PC-9 (cell line): ENCODE measurements around the gene FAM219A. TPM values are rescaled to one million over a fixed set of nuclear protein-coding genes. Genes with fewer than 3 reads are reported as not detected.

Experiments used
- BruUV-seq: library from RNA; stranded (reverse); fragments of 400-500 nt; replicated peaks from 2 replicates; lab custom pipeline; 2021; lab: Mats Ljungman, UMichigan
- CTCF ChIA-PET: fragments of 300-600 bp; sonication (Branson Sonifier 250); formaldehyde crosslinking; loops from one replicate; lab custom pipeline; 2022; ENCODE audit warnings: antibody characterized with exemption; lab: Charles Lee
- POLR2A ChIA-PET: fragments of 300-600 bp; sonication (Branson Sonifier 250); formaldehyde crosslinking; loops from one replicate; lab custom pipeline; 2022; ENCODE audit warnings: antibody characterized with exemption; ENCODE audit not compliant: unreplicated experiment; lab: Charles Lee
- DNase-seq, 2 experiments: peaks; one replicate each; pipeline versions ENCODE4 v3.0.0 to v3.0.0-alpha.2; 2015 to 2022; ENCODE audit warnings: mixed read lengths in 1 of 2
- H2AFZ ChIP-seq: fragments of 200-600 bp; sonication (generic); 2 replicates; pipeline ENCODE4 v1.8.1; 2017; ENCODE audit warnings: antibody characterized with exemption
- H3F3A ChIP-seq: fragments of 200-600 bp; sonication (generic); 2 replicates; pipeline ENCODE4 v1.8.1; 2017; ENCODE audit warnings: antibody characterized with exemption, mild to moderate bottlenecking, low read depth; ENCODE audit not compliant: insufficient read depth
- H3K27ac ChIP-seq: fragments of 200-600 bp; sonication (generic); 2 replicates; pipeline ENCODE4 v1.6.1; 2016; ENCODE audit warnings: mixed run types
- H3K27me3 ChIP-seq: fragments of 200-600 bp; sonication (generic); 2 replicates; pipeline ENCODE4 v1.6.1; 2016; ENCODE audit warnings: low read depth, mixed run types; ENCODE audit not compliant: insufficient read depth
- H3K36me3 ChIP-seq: fragments of 200-600 bp; sonication (generic); 2 replicates; pipeline ENCODE4 v1.6.1; 2016; ENCODE audit warnings: low read depth, mixed run types
- H3K4me1 ChIP-seq: fragments of 200-600 bp; sonication (generic); replicated peaks from 2 replicates; pipeline ENCODE4 v1.6.1; 2016; ENCODE audit warnings: mixed run types; ENCODE audit not compliant: insufficient read depth
- H3K4me2 ChIP-seq: fragments of 200-600 bp; sonication (generic); 2 replicates; pipeline ENCODE4 v1.6.1; 2017; ENCODE audit warnings: mixed run types
- H3K4me3 ChIP-seq: fragments of 200-600 bp; sonication (generic); 2 replicates; pipeline ENCODE4 v1.6.1; 2016; ENCODE audit warnings: mixed run types
- H3K79me2 ChIP-seq: fragments of 200-600 bp; sonication (generic); 2 replicates; pipeline ENCODE4 v1.6.1; 2017; ENCODE audit warnings: low read depth, mixed run types
- H3K9me2 ChIP-seq: fragments of 200-600 bp; sonication (generic); 2 replicates; pipeline ENCODE4 v1.8.1; 2017; ENCODE audit warnings: mild to moderate bottlenecking; ENCODE audit not compliant: insufficient read depth
- H3K9me3 ChIP-seq: fragments of 200-600 bp; sonication (generic); 2 replicates; pipeline ENCODE4 v1.8.1; 2016; ENCODE audit warnings: low read depth; ENCODE audit not compliant: insufficient read depth
- H4K20me1 ChIP-seq: fragments of 200-600 bp; sonication (generic); 2 replicates; pipeline ENCODE4 v1.8.1; 2017; ENCODE audit not compliant: insufficient read depth
- EZH2 ChIP-seq: fragments of 200-600 bp; sonication (generic); IDR thresholded peaks from 2 replicates; pipeline ENCODE4 v1.8.0; 2017; ENCODE audit warnings: antibody characterized with exemption, low read depth
- intact Hi-C: fragments of 100-400 bp; cut with micrococcal nuclease; formaldehyde crosslinking; loops from one replicate; pipeline ENCODE4 v1.10.0; 2022; ENCODE audit not compliant: unreplicated experiment
- total RNA-seq: library from RNA; stranded (reverse); gene quantifications from 2 replicates; pipeline ENCODE4 v1.2.3, GENCODE V29; 2021
- TF ChIP-seq, protein P1 (sequence below): fragments of 200-600 bp; sonication (generic); conservative IDR thresholded peaks from 2 replicates; pipeline ENCODE4 v1.6.1; 2017; ENCODE audit warnings: mixed run types, antibody characterized with exemption, mild to moderate bottlenecking, moderate library complexity

FAM219A gene
- total RNA-seq, 1 experiment from 2014 or later: 15.6 TPM

DNA sequence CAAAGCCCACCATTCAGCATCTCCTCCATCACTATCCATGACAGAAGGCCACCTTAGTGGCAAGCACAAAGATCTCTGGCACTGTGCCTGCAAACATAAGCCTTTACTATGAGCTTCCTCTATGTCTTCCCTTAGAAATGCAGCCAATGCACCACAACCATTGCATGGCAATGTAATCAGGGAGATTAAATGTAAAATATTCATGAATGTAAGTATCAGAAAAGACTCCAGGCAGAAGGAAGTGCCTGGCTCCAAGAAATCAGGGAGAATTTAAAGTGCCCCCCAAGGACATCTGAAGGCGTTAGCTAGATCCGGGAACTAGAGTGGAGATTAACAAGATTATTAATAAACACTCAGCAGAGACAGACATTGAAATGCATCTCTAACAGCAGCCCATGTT, 49.2 kb downstream of the FAM219A start:
- Histone ChIP-seq H3K4me2 (no peak overlapping the region), H3K9me2 (no peaks in the 10 kb centered on the region), H3K4me3 (no peak overlapping the region), H3K4me1 (no peaks in the 10 kb centered on the region), H3K27me3 (no peaks in the 10 kb centered on the region), H4K20me1 (peaks cover 5% of the 10 kb centered on the region), H3K27ac (no peak overlapping the region), H3K9me3 (no peaks in the 10 kb centered on the region), H3F3A (no peaks in the 10 kb centered on the region), H3K79me2 (no peaks in the 10 kb centered on the region), H2AFZ (no peak overlapping the region), H3K36me3 (no peaks in the 10 kb centered on the region)
- POLR2A ChIA-PET: no interaction called here
- CTCF ChIA-PET: no interaction called here
- TF ChIP-seq, protein P1, sequence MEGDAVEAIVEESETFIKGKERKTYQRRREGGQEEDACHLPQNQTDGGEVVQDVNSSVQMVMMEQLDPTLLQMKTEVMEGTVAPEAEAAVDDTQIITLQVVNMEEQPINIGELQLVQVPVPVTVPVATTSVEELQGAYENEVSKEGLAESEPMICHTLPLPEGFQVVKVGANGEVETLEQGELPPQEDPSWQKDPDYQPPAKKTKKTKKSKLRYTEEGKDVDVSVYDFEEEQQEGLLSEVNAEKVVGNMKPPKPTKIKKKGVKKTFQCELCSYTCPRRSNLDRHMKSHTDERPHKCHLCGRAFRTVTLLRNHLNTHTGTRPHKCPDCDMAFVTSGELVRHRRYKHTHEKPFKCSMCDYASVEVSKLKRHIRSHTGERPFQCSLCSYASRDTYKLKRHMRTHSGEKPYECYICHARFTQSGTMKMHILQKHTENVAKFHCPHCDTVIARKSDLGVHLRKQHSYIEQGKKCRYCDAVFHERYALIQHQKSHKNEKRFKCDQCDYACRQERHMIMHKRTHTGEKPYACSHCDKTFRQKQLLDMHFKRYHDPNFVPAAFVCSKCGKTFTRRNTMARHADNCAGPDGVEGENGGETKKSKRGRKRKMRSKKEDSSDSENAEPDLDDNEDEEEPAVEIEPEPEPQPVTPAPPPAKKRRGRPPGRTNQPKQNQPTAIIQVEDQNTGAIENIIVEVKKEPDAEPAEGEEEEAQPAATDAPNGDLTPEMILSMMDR: no peak
- TF ChIP-seq EZH2: no peak
- no TSS peak for BruUV-seq
- DNase-seq: no peak
- intact Hi-C loops: no loop called here

- POLR2A ChIA-PET: no interaction called here
- no peaks in the 10 kb centered on the region for H3K27me3 ChIP-seq
- H3K79me2 ChIP-seq: no peaks in the 10 kb centered on the region
- no peaks in the 10 kb centered on the region for H3K9me2 ChIP-seq
- H4K20me1 ChIP-seq: peaks cover 7% of the 10 kb centered on the region
- H2AFZ ChIP-seq: no peak overlapping the region
- no peaks in the 10 kb centered on the region for H3K36me3 ChIP-seq
- no peaks in the 10 kb centered on the region for H3F3A ChIP-seq
- no peak overlapping the region for H3K27ac ChIP-seq
- no TSS peak for BruUV-seq
- intact Hi-C loops: no loop called here
- TF ChIP-seq EZH2: no peak
- TF ChIP-seq, protein P1: no peak
- no peaks in the 10 kb centered on the region for H3K4me1 ChIP-seq
- H3K4me2 ChIP-seq: no peak overlapping the region
- H3K9me3 ChIP-seq: no peaks in the 10 kb centered on the region
- no peak for DNase-seq
- no peak overlapping the region for H3K4me3 ChIP-seq
- CTCF ChIA-PET: no interaction called here
Measured at GRCh38 chr9:34408173-34408572, 50.2 kb downstream of the FAM219A start.

- Histone ChIP-seq H4K20me1 (peaks cover 7% of the 10 kb centered on the region; the same call in 1 of the 2 replicates), H3K4me1 (no peaks in the 10 kb centered on the region), H3K4me3 (no peak overlapping the region), H3K79me2 (no peaks in the 10 kb centered on the region), H3K9me2 (no peaks in the 10 kb centered on the region), H3K4me2 (no peak overlapping the region), H2AFZ (no peak overlapping the region), H3F3A (no peaks in the 10 kb centered on the region), H3K9me3 (no peaks in the 10 kb centered on the region), H3K27ac (no peak overlapping the region), H3K27me3 (no peaks in the 10 kb centered on the region), H3K36me3 (no peaks in the 10 kb centered on the region)
- ChIA-PET CTCF (no interaction called here), POLR2A (no interaction called here)
- no peak for TF ChIP-seq EZH2
- TF ChIP-seq, protein P1: no peak
- intact Hi-C loops: no loop called here
- no peak for DNase-seq
- no TSS peak for BruUV-seq
Measured at GRCh38 chr9:34406219-34406618, 52.2 kb downstream of the FAM219A start.
